A673 (cell line): ENCODE results near the gene SAPCD1.

Experiments
- CTCF ChIP-seq: fragments of 300-800, 200-600 bp; sonication (generic); conservative IDR thresholded peaks from 2 replicates; pipeline ENCODE4 v1.5.1; 2017; ENCODE audit warnings: low read depth, mild to moderate bottlenecking, antibody characterized with exemption, low read length, moderate library complexity, mixed read lengths
- EZH2 ChIP-seq: fragments of 200-600 bp; sonication (generic); IDR thresholded peaks from 2 replicates; pipeline ENCODE4 v1.6.1; 2017; ENCODE audit warnings: borderline replicate concordance, low read depth, mild to moderate bottlenecking, mixed read lengths, antibody characterized with exemption, low read length; ENCODE audit not compliant: poor library complexity, severe bottlenecking

- TF ChIP-seq CTCF (no peak), EZH2 (no peak)
Measured at GRCh38 chr6:31744422-31744821, 18.0 kb upstream of the SAPCD1 start.
